ENCODE data around the gene PRKACA.

DNA sequence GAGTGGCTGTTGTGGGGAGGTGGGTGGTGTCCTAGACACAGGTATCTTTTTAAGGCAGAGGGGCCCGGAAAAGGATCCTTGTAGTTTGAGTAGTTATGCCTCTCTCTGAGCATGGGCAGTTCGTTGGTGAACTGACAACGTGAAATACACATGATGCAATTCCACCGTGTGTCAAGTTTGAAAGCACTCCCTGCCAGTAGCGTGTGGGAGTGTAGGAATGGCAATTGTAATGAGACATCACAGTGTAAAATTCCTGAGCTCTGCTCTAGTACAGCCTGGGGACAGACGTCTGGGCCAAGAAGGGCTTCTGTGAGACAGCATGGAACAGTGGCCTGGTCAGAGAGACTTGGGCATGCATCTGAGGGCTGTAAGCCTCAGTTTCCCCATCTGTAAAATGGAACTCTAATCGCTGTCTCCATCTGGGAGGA is 29.2 kb upstream of the PRKACA start:
- TF ChIP-seq, protein P1, sequence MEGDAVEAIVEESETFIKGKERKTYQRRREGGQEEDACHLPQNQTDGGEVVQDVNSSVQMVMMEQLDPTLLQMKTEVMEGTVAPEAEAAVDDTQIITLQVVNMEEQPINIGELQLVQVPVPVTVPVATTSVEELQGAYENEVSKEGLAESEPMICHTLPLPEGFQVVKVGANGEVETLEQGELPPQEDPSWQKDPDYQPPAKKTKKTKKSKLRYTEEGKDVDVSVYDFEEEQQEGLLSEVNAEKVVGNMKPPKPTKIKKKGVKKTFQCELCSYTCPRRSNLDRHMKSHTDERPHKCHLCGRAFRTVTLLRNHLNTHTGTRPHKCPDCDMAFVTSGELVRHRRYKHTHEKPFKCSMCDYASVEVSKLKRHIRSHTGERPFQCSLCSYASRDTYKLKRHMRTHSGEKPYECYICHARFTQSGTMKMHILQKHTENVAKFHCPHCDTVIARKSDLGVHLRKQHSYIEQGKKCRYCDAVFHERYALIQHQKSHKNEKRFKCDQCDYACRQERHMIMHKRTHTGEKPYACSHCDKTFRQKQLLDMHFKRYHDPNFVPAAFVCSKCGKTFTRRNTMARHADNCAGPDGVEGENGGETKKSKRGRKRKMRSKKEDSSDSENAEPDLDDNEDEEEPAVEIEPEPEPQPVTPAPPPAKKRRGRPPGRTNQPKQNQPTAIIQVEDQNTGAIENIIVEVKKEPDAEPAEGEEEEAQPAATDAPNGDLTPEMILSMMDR (tag by site-specific recombination; IDR thresholded peaks at IDR 0.05), result no peak
- TF ChIP-seq ZNF274 (IDR thresholded peaks at IDR 0.05; ENCODE audit: low read length) (no peak), ZNF274 (tag by site-specific recombination; IDR thresholded peaks at IDR 0.05; ENCODE audit: borderline replicate concordance) (no peak)
- TF ChIP-seq, protein P2, sequence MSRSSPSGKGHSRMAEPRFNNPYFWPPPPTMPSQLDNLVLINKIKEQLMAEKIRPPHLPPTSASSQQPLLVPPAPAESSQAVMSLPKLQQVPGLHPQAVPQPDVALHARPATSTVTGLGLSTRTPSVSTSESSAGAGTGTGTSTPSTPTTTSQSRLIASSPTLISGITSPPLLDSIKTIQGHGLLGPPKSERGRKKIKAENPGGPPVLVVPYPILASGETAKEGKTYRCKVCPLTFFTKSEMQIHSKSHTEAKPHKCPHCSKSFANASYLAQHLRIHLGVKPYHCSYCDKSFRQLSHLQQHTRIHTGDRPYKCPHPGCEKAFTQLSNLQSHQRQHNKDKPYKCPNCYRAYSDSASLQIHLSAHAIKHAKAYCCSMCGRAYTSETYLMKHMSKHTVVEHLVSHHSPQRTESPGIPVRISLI (tag by site-specific recombination; IDR thresholded peaks at IDR 0.05), result no peak

Measured in HEK293 (cell line).